Measurements from ENCODE around the gene HLA-DRA.

- TF ChIP-seq CTCF (conservative IDR thresholded peaks at IDR 0.05; ENCODE audit: low read length) (no peak), EZH2phosphoT487 (IDR thresholded peaks at IDR 0.05; ENCODE audit: borderline replicate concordance, low read depth, low read length) (no peak)
Observed at GRCh38 chr6:32436995-32437836, 2.5 kb upstream of the HLA-DRA start.

All from OCI-LY7 (cell line).